ENCODE results near the gene SIAH3.

DNA sequence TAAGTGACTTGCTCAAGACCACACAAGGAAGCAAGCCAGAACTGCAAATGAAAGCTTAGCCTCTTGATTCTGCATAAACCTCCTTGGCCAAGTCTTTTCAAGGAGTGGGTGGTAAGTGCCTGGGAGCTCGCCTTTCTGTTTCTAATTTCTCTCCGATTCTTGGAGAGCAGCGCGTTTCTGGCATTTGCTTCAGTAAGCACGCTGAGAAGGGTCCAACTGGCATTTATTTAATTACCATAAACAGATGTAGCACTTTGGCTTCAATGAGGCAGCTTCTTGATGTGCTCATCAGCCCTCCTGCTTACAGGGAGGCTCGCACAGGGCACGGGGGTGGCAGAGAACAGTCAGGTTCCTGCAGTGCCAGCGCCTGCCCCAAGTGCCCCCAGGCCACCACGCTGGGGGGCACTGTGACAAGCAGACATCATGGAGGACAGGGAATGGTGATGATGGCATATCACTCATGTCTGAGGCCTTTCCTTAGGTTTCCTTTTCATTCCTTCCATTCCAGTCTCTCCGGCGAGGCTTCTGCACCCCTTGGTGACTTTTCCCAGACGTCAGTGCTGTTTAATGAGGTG, 13.3 kb downstream of the SIAH3 start:
- TF ChIP-seq, protein P1, sequence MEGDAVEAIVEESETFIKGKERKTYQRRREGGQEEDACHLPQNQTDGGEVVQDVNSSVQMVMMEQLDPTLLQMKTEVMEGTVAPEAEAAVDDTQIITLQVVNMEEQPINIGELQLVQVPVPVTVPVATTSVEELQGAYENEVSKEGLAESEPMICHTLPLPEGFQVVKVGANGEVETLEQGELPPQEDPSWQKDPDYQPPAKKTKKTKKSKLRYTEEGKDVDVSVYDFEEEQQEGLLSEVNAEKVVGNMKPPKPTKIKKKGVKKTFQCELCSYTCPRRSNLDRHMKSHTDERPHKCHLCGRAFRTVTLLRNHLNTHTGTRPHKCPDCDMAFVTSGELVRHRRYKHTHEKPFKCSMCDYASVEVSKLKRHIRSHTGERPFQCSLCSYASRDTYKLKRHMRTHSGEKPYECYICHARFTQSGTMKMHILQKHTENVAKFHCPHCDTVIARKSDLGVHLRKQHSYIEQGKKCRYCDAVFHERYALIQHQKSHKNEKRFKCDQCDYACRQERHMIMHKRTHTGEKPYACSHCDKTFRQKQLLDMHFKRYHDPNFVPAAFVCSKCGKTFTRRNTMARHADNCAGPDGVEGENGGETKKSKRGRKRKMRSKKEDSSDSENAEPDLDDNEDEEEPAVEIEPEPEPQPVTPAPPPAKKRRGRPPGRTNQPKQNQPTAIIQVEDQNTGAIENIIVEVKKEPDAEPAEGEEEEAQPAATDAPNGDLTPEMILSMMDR (IDR thresholded peaks at IDR 0.05; ENCODE audit: poor library complexity, severe bottlenecking) = no peak
- TF ChIP-seq POLR2AphosphoS5 (IDR thresholded peaks at IDR 0.05) (no peak), MXI1 (conservative IDR thresholded peaks at IDR 0.05; ENCODE audit: poor library complexity, severe bottlenecking) (no peak), EP300 (conservative IDR thresholded peaks at IDR 0.05; ENCODE audit: poor library complexity, severe bottlenecking) (no peak)
- TF ChIP-seq, protein P2, sequence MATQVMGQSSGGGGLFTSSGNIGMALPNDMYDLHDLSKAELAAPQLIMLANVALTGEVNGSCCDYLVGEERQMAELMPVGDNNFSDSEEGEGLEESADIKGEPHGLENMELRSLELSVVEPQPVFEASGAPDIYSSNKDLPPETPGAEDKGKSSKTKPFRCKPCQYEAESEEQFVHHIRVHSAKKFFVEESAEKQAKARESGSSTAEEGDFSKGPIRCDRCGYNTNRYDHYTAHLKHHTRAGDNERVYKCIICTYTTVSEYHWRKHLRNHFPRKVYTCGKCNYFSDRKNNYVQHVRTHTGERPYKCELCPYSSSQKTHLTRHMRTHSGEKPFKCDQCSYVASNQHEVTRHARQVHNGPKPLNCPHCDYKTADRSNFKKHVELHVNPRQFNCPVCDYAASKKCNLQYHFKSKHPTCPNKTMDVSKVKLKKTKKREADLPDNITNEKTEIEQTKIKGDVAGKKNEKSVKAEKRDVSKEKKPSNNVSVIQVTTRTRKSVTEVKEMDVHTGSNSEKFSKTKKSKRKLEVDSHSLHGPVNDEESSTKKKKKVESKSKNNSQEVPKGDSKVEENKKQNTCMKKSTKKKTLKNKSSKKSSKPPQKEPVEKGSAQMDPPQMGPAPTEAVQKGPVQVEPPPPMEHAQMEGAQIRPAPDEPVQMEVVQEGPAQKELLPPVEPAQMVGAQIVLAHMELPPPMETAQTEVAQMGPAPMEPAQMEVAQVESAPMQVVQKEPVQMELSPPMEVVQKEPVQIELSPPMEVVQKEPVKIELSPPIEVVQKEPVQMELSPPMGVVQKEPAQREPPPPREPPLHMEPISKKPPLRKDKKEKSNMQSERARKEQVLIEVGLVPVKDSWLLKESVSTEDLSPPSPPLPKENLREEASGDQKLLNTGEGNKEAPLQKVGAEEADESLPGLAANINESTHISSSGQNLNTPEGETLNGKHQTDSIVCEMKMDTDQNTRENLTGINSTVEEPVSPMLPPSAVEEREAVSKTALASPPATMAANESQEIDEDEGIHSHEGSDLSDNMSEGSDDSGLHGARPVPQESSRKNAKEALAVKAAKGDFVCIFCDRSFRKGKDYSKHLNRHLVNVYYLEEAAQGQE (IDR thresholded peaks at IDR 0.05; ENCODE audit: borderline replicate concordance) = no peak

Measured in neural cell (in vitro differentiated cells).